ENCODE measurements around the gene ENDOD1. TPM values are rescaled to one million over a fixed set of nuclear protein-coding genes. Genes with fewer than 3 reads are reported as not detected.
"Not testable (repeated sequence)": the region's sequence is repeated elsewhere in the genome, so short reads cannot be mapped to it uniquely, and the experiment has no call there.

Gene ENDOD1
- total and polyA plus RNA-seq, 3 donors from 2014 or later: 28.9 to 71.8 (median 55.6) TPM

DNA sequence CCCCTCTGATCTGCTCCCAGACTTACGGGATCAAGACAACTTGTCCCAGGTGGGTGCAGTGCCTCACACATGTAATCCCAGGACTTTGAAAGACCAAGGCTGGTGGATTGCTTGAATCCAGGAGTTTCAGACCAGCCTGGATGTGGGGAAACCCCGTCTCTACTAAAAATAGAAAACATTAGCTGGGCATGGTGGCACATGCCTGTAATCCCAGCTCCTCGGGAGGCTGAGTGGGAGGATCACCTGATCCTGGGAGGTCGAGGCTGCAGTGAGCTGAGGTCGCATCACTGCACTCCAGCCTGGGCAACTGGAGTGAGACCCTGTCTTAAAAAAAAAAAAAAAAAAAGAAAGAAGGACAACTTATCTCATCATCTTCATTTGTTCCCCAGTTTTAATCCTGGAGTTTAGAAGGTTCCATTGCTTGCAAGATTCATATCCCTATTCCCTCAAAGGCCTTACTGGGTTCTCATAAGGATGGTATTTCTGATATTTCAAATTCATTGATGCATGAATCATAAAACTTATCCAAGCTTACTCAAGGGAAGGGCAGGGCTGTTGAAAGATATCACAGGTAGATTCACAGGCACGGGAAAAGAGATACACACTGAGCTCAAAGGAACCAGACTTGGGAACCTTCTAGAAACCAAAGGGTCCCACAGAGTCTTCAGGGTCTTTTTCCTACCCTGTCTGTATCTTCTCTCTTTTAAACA is 14.6 kb downstream of the ENDOD1 start:
- DNase-seq: no peak
- Histone ChIP-seq H3K4me3 (no peak overlapping the region), H3K36me3 (ENCODE audit: low read depth, missing control alignments) (no peaks in the 10 kb centered on the region), H3K9me3 (no peaks in the 10 kb centered on the region), H3K27me3 (no peaks in the 10 kb centered on the region), H3K4me1 (peaks cover 9% of the 10 kb centered on the region), H3K27ac (no peak overlapping the region)
- 84 to 86% methylated on average over 6 of the region's 6 CpGs for WGBS, 2 donors
- no peak for TF ChIP-seq POLR2A (IDR thresholded peaks at IDR 0.05)
- TF ChIP-seq, protein P1, sequence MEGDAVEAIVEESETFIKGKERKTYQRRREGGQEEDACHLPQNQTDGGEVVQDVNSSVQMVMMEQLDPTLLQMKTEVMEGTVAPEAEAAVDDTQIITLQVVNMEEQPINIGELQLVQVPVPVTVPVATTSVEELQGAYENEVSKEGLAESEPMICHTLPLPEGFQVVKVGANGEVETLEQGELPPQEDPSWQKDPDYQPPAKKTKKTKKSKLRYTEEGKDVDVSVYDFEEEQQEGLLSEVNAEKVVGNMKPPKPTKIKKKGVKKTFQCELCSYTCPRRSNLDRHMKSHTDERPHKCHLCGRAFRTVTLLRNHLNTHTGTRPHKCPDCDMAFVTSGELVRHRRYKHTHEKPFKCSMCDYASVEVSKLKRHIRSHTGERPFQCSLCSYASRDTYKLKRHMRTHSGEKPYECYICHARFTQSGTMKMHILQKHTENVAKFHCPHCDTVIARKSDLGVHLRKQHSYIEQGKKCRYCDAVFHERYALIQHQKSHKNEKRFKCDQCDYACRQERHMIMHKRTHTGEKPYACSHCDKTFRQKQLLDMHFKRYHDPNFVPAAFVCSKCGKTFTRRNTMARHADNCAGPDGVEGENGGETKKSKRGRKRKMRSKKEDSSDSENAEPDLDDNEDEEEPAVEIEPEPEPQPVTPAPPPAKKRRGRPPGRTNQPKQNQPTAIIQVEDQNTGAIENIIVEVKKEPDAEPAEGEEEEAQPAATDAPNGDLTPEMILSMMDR (IDR thresholded peaks at IDR 0.05): no peak
- intact Hi-C loops (cut with DNase I; ENCODE audit: low total_unique reads): no loop called here

DNA sequence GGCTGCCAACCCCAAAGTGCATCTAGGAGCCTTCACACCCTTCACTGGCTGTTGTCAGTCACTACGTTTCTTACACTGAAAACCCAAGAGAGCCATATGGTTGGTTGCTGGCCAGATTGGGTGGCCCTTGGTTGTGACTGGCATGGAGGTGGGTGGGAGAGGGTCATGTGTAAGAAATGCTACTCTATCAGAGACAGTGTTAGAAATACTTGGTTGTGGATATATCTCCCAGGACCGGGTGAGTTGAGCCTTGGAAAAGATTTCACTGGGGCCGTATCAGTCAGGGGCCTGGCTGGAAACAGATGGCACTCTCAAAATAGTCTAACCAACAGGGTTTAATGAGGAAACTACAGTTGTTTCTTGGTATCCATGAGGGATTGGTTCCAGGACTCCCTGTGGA is 15.2 kb downstream of the ENDOD1 start:
- no peak overlapping the region for H3K27ac ChIP-seq
- no peak for DNase-seq
- H3K4me1 ChIP-seq: peaks cover 9% of the 10 kb centered on the region
- H3K9me3 ChIP-seq: no peaks in the 10 kb centered on the region
- no peaks in the 10 kb centered on the region for H3K36me3 ChIP-seq (ENCODE audit: low read depth, missing control alignments)
- H3K27me3 ChIP-seq: no peaks in the 10 kb centered on the region
- intact Hi-C loops (cut with DNase I; ENCODE audit: low total_unique reads): no loop called here
- TF ChIP-seq, protein P1 (IDR thresholded peaks at IDR 0.05): no peak
- no peak for TF ChIP-seq POLR2A (IDR thresholded peaks at IDR 0.05)
- H3K4me3 ChIP-seq: no peak overlapping the region
- WGBS, 2 donors: 76 to 88% methylated on average over 3 of the region's 3 CpGs

DNA sequence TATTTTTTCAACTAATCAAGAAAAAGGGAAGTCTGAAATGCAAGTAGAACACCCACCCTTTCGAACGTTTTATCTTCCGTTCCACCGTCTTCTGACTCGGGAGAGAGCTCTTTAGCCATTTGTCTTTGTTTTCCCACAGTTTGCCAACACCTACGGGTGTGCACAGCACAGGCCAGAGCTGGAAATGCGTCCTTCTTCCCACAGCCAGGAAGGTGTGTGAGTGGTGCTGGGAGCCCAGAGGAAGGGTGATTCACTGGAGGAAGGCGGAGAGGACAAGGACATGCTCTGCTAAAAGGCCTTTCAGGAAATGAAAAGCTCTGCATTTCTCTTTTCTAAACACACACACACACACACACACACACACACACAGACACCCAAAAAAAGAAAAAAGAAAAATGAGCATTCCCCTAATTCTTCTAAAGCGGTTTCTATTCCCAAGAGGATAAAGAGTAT is 18.5 kb downstream of the ENDOD1 start:
- TF ChIP-seq, protein P1 (IDR thresholded peaks at IDR 0.05): no peak
- TF ChIP-seq POLR2A (IDR thresholded peaks at IDR 0.05): no peak
- Histone ChIP-seq H3K36me3 (ENCODE audit: low read depth, missing control alignments) (no peaks in the 10 kb centered on the region), H3K4me1 (peaks cover 9% of the 10 kb centered on the region), H3K27ac (peak overlapping the region in 1 of 2 donors; percentile 19), H3K27me3 (no peaks in the 10 kb centered on the region), H3K4me3 (no peak overlapping the region), H3K9me3 (no peaks in the 10 kb centered on the region)
- DNase-seq: no peak
- 49 to 56% methylated on average over 9 of the region's 9 CpGs for WGBS, 2 donors
- intact Hi-C loops (cut with DNase I; ENCODE audit: low total_unique reads): no loop called here

DNA sequence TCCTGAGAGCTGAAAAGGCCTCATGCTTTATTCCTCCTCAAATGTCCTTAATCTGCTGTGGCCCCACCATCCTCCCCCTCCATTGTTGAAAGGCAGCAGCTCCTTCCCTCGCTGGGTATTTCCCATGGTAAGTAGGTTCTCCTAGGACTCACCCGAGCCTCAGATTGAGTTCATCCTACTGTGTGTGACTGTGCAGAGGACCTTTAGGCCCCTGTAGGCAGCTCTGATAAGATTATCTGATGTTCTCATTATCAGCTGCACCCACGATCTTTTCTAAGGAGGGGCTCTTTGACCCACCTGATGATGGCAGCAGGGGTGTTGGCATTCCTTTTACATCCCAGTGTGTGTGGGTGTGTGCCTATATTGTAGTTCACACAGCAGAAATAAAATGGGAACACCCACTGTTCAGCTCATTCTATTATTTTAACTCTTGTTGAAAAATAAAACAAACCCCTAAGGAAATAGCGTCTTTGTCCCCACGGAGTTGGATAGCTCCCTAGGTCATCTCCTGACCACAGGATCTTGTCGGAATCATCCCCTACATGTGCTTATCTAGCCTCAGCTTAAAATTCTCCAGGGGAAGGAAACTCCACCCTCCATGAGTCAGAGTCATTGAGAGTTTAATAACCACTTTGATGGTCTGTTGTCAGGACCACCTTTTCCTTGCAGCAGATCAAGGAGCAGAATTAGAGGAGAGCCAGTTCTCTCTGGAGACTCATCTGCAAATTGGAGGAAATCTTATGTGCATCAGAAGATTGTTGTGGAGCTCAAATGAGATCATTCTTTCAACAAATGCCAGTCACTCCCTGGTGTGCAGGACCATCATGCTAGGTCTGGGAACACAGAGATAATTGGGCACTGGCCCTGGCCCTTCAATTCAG is 19.3 kb downstream of the ENDOD1 start:
- TF ChIP-seq POLR2A (IDR thresholded peaks at IDR 0.05): no peak
- TF ChIP-seq, protein P1 (IDR thresholded peaks at IDR 0.05): no peak
- 52 to 67% methylated on average over 6 of the region's 6 CpGs for WGBS, 2 donors
- Histone ChIP-seq H3K36me3 (ENCODE audit: low read depth, missing control alignments) (no peaks in the 10 kb centered on the region), H3K4me1 (peaks cover 3% of the 10 kb centered on the region), H3K27me3 (no peaks in the 10 kb centered on the region), H3K27ac (peak overlapping the region in 1 of 2 donors; percentile 12), H3K9me3 (no peaks in the 10 kb centered on the region), H3K4me3 (no peak overlapping the region)
- intact Hi-C loops (cut with DNase I; ENCODE audit: low total_unique reads): no loop called here
- DNase-seq: no peak

DNA sequence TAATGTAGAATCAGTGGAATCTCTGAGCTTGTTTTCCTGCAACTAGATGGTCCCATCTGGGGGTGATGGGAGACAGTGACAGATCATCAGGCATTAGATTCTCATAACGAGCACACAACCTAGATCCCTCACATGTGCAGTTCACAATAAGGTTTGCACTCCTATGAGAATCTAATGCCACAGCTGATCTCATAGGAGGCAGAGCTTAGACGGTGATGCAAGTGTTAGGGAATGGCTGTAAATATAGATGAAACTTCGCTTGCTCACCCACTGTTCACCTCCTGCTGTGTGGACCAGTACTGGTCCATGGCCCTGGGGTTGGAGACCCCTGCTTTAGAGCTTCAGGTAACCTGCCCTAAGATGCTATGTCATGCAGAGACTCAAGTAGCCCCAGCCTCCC is 21.8 kb downstream of the ENDOD1 start:
- H3K36me3 ChIP-seq (ENCODE audit: low read depth, missing control alignments); H3K4me1 ChIP-seq; DNase-seq; H3K4me3 ChIP-seq; intact Hi-C loops (cut with DNase I; ENCODE audit: low total_unique reads); H3K9me3 ChIP-seq; H3K27me3 ChIP-seq; H3K27ac ChIP-seq: not testable (repeated sequence)
- 93 to 95% methylated on average over 3 of the region's 3 CpGs for WGBS, 2 donors
